Measurements from ENCODE around the gene HCFC1. TPM values are rescaled to one million over a fixed set of nuclear protein-coding genes. Genes with fewer than 3 reads are reported as not detected.

Gene HCFC1
- total and polyA plus RNA-seq, 2 of the 8 experiments (the other 6 are each of a cell fraction or from before 2014, with no cell fraction given): 24.9 to 117 TPM

GRCh38 chrX:154015581-154016264 lies 44.1 kb upstream of the HCFC1 start:
- no peak overlapping the region for H2BK120ac ChIP-seq (replicated peaks; ENCODE audit: low read depth, low read length)
- peaks cover 2% of the 10 kb centered on the region; the same call in 1 of the 2 replicates for H3K23me2 ChIP-seq (ENCODE audit: low read depth, low read length)
- POLR2A ChIA-PET (ENCODE audit: partially characterized antibody): interaction anchor here (0.8 to 1.5 kb wide), 4 partner anchors 15 to 48 kb away, joined by 3 to 6 read pairs (median 4); partner anchors contain the start of genes HCFC1 and TMEM187
- H3K23ac ChIP-seq (ENCODE audit: insufficient read length): no peak overlapping the region
- no peaks in the 10 kb centered on the region for H4K20me1 ChIP-seq (replicated peaks in 1 of 2; ENCODE audit: control insufficient read depth in 1 of 2, insufficient read depth in 2 of 2, low read length in 2 of 2)
- H3K79me1 ChIP-seq (ENCODE audit: low read depth, low read length): no peaks in the 10 kb centered on the region
- H3K9me3 ChIP-seq (ENCODE audit: insufficient read depth in 2 of 2, low read depth in 1 of 2, low read length in 1 of 2): no peaks in the 10 kb centered on the region
- H4K8ac ChIP-seq (ENCODE audit: extremely low read depth, insufficient read depth, low read length): no peak overlapping the region
- H3K79me2 ChIP-seq (ENCODE audit: control insufficient read depth in 1 of 2, insufficient read depth in 2 of 2, low read length in 2 of 2): no peaks in the 10 kb centered on the region
- no peak overlapping the region for H4K5ac ChIP-seq (ENCODE audit: insufficient read length, low read depth, low read length)
- H3K4ac ChIP-seq (replicated peaks; ENCODE audit: insufficient read length, low read depth, low read length): no peak overlapping the region
- H3K14ac ChIP-seq (ENCODE audit: insufficient read length): no peak overlapping the region
- H3K27me3 ChIP-seq (replicated peaks in 1 of 4; ENCODE audit: control insufficient read depth in 3 of 4, extremely low read depth in 1 of 4, insufficient read depth in 3 of 4, low read length in 3 of 4): no peaks in the 10 kb centered on the region
- TF ChIP-seq RNF2 (IDR thresholded peaks at IDR 0.05; ENCODE audit: borderline replicate concordance, low read depth, low read length, missing control alignments, poor library complexity, severe bottlenecking) (no peak), CBX5 (IDR thresholded peaks at IDR 0.05; ENCODE audit: low read depth, low read length) (no peak)
- H3K36me3 ChIP-seq (ENCODE audit: control insufficient read depth in 2 of 4, insufficient read depth in 4 of 4, low read length in 3 of 4): peaks cover 2 to 11% (median 7%) of the 10 kb centered on the region in 4 experiments; a peak in 3 of 8 replicates
- no peak overlapping the region for H2BK20ac ChIP-seq (ENCODE audit: low read length)
- no peak overlapping the region for H2AFZ ChIP-seq (ENCODE audit: low read length)
- no peak overlapping the region for H3K56ac ChIP-seq (replicated peaks; ENCODE audit: insufficient read length, low read depth, low read length)
- H3K4me1 ChIP-seq (replicated peaks in 1 of 4; ENCODE audit: control insufficient read depth in 3 of 4, insufficient read depth in 4 of 4, low read length in 3 of 4): peaks cover 0 to 14% (median 4%) of the 10 kb centered on the region in 4 experiments; a peak in 5 of 7 replicates
- no peak overlapping the region for H3K9ac ChIP-seq (replicated peaks in 1 of 4; ENCODE audit: extremely low read depth in 1 of 4, low read depth in 3 of 4, low read length in 3 of 4)
- FAIRE-seq: no peak
- no peak overlapping the region for H3K18ac ChIP-seq (ENCODE audit: extremely low read depth, low read length)
- no peak overlapping the region for H3K4me3 ChIP-seq (ENCODE audit: extremely low read depth in 1 of 4, insufficient read depth in 2 of 4, low read depth in 3 of 4, low read length in 4 of 4)
- no peak overlapping the region for H2BK15ac ChIP-seq (ENCODE audit: low read length)
- H2BK12ac ChIP-seq (ENCODE audit: low read depth, low read length): no peak overlapping the region
- H3K27ac ChIP-seq (ENCODE audit: low read depth, low read length): no peak overlapping the region
- no peak overlapping the region for H4K91ac ChIP-seq (replicated peaks; ENCODE audit: insufficient read length, low read length)
- no peak for DNase-seq (ENCODE audit: low read depth in 1 of 2, low spot score in 2 of 2)
- no peak overlapping the region for H3K4me2 ChIP-seq (ENCODE audit: insufficient read depth in 1 of 2, low read depth in 2 of 2, low read length in 2 of 2)
- H2AK5ac ChIP-seq (ENCODE audit: low read depth, low read length): 0 out of 2 replicates have a peak overlapping the region, but pooled peaks have one; percentile 24
- whole genome bisulfite sequencing, 2 experiments (ENCODE audit: extremely low coverage in 1 of 2, insufficient coverage in 1 of 2, insufficient read length in 1 of 2, insufficient replicate concordance in 2 of 2, low coverage in 1 of 2, low lambda C conversion rate in 2 of 2, missing lambda C conversion rate in 1 of 2): 96% methylated on average over 10 of the region's 16 CpGs; no CpG with 5 or more reads in 1 of the 2 experiments
- no peak overlapping the region for H2BK5ac ChIP-seq (ENCODE audit: low read depth, low read length)
- CTCF ChIA-PET (ENCODE audit: partially characterized antibody): interaction anchor here (0.6 to 4.1 kb wide), 3 partner anchors 10 to 19 kb away, joined by 3 to 29 read pairs (median 3); no protein-coding TSS in a partner anchor
